ENCODE results near the gene TENM3. TPM values are rescaled to one million over a fixed set of nuclear protein-coding genes. Genes with fewer than 3 reads are reported as not detected.

Gene TENM3
- total and polyA plus RNA-seq, 2 of the 8 experiments (the other 6 are each of a cell fraction or from before 2014, with no cell fraction given): 36.9 to 69.3 TPM

DNA sequence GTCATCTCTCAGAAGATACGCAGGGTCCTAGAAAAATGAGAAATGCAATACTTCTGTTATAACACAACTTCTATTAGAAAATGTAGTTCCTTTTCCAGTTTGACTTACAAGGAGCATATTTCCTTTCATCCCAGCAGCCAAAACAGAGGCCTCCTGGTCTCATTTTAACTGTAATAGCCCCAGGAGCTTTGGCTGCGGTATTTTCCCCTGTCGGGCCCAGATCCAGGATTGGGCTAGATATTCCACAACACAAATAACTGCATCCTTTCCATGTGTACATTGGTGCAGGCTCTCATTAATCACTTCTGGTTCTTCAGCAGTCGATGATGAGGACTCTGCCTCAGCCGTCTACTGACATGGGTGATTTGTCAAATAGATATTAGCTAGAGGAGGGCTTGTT, 166.1 kb downstream of the TENM3 start:
- ChIA-PET POLR2A (ENCODE audit: partially characterized antibody) (no interaction called here), CTCF (ENCODE audit: partially characterized antibody) (no interaction called here)
- H3K18ac ChIP-seq (ENCODE audit: extremely low read depth, low read length): no peak overlapping the region
- no peak overlapping the region for H2AK5ac ChIP-seq (ENCODE audit: low read depth, low read length)
- H3K27ac ChIP-seq (ENCODE audit: low read depth, low read length): no peak overlapping the region
- no peak overlapping the region for H2BK5ac ChIP-seq (ENCODE audit: low read depth, low read length)
- H2BK15ac ChIP-seq (ENCODE audit: low read length): no peak overlapping the region
- no peak overlapping the region for H3K23ac ChIP-seq (ENCODE audit: insufficient read length)
- H4K5ac ChIP-seq (ENCODE audit: insufficient read length, low read depth, low read length): no peak overlapping the region
- H2BK120ac ChIP-seq (replicated peaks; ENCODE audit: low read depth, low read length): no peak overlapping the region
- H3K4me3 ChIP-seq (ENCODE audit: extremely low read depth in 1 of 4, insufficient read depth in 2 of 4, low read depth in 3 of 4, low read length in 4 of 4): no peak overlapping the region
- H3K14ac ChIP-seq (ENCODE audit: insufficient read length): no peak overlapping the region
- H3K4me1 ChIP-seq (replicated peaks in 1 of 4; ENCODE audit: control insufficient read depth in 3 of 4, insufficient read depth in 4 of 4, low read length in 3 of 4): 0 out of 7 replicates have a peak, but pooled peaks cover 0 to 6% (median 1%) of the 10 kb centered on the region in 4 experiments
- no peak overlapping the region for H3K56ac ChIP-seq (replicated peaks; ENCODE audit: insufficient read length, low read depth, low read length)
- H4K91ac ChIP-seq (replicated peaks; ENCODE audit: insufficient read length, low read length): no peak overlapping the region
- no peak overlapping the region for H3K9ac ChIP-seq (replicated peaks in 1 of 4; ENCODE audit: extremely low read depth in 1 of 4, low read depth in 3 of 4, low read length in 3 of 4)
- H3K27me3 ChIP-seq (replicated peaks in 1 of 4; ENCODE audit: control insufficient read depth in 3 of 4, extremely low read depth in 1 of 4, insufficient read depth in 3 of 4, low read length in 3 of 4): no peaks in the 10 kb centered on the region
- peaks cover 0 to 4% (median 0%) of the 10 kb centered on the region in 4 experiments; a peak in 2 of 8 replicates for H3K36me3 ChIP-seq (ENCODE audit: control insufficient read depth in 2 of 4, insufficient read depth in 4 of 4, low read length in 3 of 4)
- H3K4ac ChIP-seq (replicated peaks; ENCODE audit: insufficient read length, low read depth, low read length): no peak overlapping the region
- no peak overlapping the region for H4K8ac ChIP-seq (ENCODE audit: extremely low read depth, insufficient read depth, low read length)
- H2AFZ ChIP-seq (ENCODE audit: low read length): no peak overlapping the region
- FAIRE-seq (no peak), DNase-seq (ENCODE audit: low read depth in 1 of 2, low spot score in 2 of 2) (no peak)
- no peak overlapping the region for H2BK20ac ChIP-seq (ENCODE audit: low read length)
- no peak overlapping the region for H2BK12ac ChIP-seq (ENCODE audit: low read depth, low read length)
- WGBS, 2 experiments (ENCODE audit: extremely low coverage in 1 of 2, insufficient coverage in 1 of 2, insufficient read length in 1 of 2, insufficient replicate concordance in 2 of 2, low coverage in 1 of 2, low lambda C conversion rate in 2 of 2, missing lambda C conversion rate in 1 of 2): 94% methylated on average over 5 of the region's 5 CpGs; no CpG with 5 or more reads in 1 of the 2 experiments
- no peaks in the 10 kb centered on the region for H3K23me2 ChIP-seq (ENCODE audit: low read depth, low read length)
- TF ChIP-seq RAD21 (IDR thresholded peaks at IDR 0.05 in 1 of 2, conservative IDR thresholded peaks at IDR 0.05 in 1 of 2; ENCODE audit: low read depth in 2 of 2, low read length in 2 of 2): no peak
- no peak for TF ChIP-seq JUND (IDR thresholded peaks at IDR 0.05; ENCODE audit: low read length)
- TF ChIP-seq, protein P1, sequence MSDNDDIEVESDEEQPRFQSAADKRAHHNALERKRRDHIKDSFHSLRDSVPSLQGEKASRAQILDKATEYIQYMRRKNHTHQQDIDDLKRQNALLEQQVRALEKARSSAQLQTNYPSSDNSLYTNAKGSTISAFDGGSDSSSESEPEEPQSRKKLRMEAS (IDR thresholded peaks at IDR 0.05): no peak
- TF ChIP-seq TEAD4 (IDR thresholded peaks at IDR 0.05; ENCODE audit: low read depth, low read length): no peak
- TF ChIP-seq EP300 (IDR thresholded peaks at IDR 0.05; ENCODE audit: borderline replicate concordance in 1 of 2, low read depth in 2 of 2, low read length in 2 of 2): no peak
- no peak for TF ChIP-seq KDM5A (IDR thresholded peaks at IDR 0.05; ENCODE audit: low read length)
- no peak for TF ChIP-seq TAF1 (IDR thresholded peaks at IDR 0.05; ENCODE audit: low read depth, low read length)
- TF ChIP-seq SP2 (IDR thresholded peaks at IDR 0.05; ENCODE audit: low read length): no peak
- no peak for TF ChIP-seq ASH2L (IDR thresholded peaks at IDR 0.05; ENCODE audit: low read length)
- H3K79me2 ChIP-seq (ENCODE audit: control insufficient read depth in 1 of 2, insufficient read depth in 2 of 2, low read length in 2 of 2): no peaks in the 10 kb centered on the region
- H3K79me1 ChIP-seq (ENCODE audit: low read depth, low read length): no peaks in the 10 kb centered on the region; the same call in 1 of the 2 replicates
- no peak overlapping the region for H3K4me2 ChIP-seq (ENCODE audit: insufficient read depth in 1 of 2, low read depth in 2 of 2, low read length in 2 of 2)
- H3K9me3 ChIP-seq (ENCODE audit: insufficient read depth in 2 of 2, low read depth in 1 of 2, low read length in 1 of 2): peaks cover 5 to 10% of the 10 kb centered on the region in 2 experiments; a peak in 3 of 4 replicates
- no peaks in the 10 kb centered on the region for H4K20me1 ChIP-seq (replicated peaks in 1 of 2; ENCODE audit: control insufficient read depth in 1 of 2, insufficient read depth in 2 of 2, low read length in 2 of 2)
